AG09309 (cell line): ENCODE results near the gene PCK1.

ENCODE experiments used
- DNase-seq: peaks from one replicate; pipeline ENCODE4 v3.0.0-alpha.2; 2010; ENCODE audit warnings: low read depth
- H3K4me3 ChIP-seq: 2 replicates; pipeline ENCODE4 v1.5.1; 2011; ENCODE audit warnings: mild to moderate bottlenecking, low read depth, low read length, moderate library complexity; ENCODE audit not compliant: control insufficient read depth
- CTCF ChIP-seq: IDR thresholded peaks from 2 replicates; pipeline ENCODE4 v1.5.1; 2011; ENCODE audit warnings: mild to moderate bottlenecking, low read depth, low read length, inconsistent platforms; ENCODE audit not compliant: insufficient read depth, control insufficient read depth; ENCODE audit errors: missing control alignments

PCK1 gene

GRCh38 chr20:57564951-57565642 is 4.2 kb downstream of the PCK1 start:
- no peak overlapping the region for H3K4me3 ChIP-seq
- no peak for TF ChIP-seq CTCF
- DNase-seq: no peak

GRCh38 chr20:57566399-57566798 is 5.5 kb downstream of the PCK1 start:
- no peak overlapping the region for H3K4me3 ChIP-seq
- DNase-seq: no peak
- no peak for TF ChIP-seq CTCF

- H3K4me3 ChIP-seq: no peak overlapping the region
- no peak for DNase-seq
- TF ChIP-seq CTCF: no peak
Observed at GRCh38 chr20:57566803-57567459, 6.0 kb downstream of the PCK1 start.

GRCh38 chr20:57567471-57568079 is 6.7 kb downstream of the PCK1 start:
- DNase-seq: no peak
- no peak overlapping the region for H3K4me3 ChIP-seq
- no peak for TF ChIP-seq CTCF

GRCh38 chr20:57568088-57568896 is 7.4 kb downstream of the PCK1 start:
- H3K4me3 ChIP-seq: no peak overlapping the region
- no peak for TF ChIP-seq CTCF
- DNase-seq: no peak

GRCh38 chr20:57568960-57569359 is 8.1 kb downstream of the PCK1 start:
- DNase-seq: no peak
- no peak overlapping the region for H3K4me3 ChIP-seq
- TF ChIP-seq CTCF: no peak
